ENCODE measurements around the gene FRY.
A peak's percentile ranks its signal among the peaks of the same experiment; 100 is the strongest.

Gene FRY

DNA sequence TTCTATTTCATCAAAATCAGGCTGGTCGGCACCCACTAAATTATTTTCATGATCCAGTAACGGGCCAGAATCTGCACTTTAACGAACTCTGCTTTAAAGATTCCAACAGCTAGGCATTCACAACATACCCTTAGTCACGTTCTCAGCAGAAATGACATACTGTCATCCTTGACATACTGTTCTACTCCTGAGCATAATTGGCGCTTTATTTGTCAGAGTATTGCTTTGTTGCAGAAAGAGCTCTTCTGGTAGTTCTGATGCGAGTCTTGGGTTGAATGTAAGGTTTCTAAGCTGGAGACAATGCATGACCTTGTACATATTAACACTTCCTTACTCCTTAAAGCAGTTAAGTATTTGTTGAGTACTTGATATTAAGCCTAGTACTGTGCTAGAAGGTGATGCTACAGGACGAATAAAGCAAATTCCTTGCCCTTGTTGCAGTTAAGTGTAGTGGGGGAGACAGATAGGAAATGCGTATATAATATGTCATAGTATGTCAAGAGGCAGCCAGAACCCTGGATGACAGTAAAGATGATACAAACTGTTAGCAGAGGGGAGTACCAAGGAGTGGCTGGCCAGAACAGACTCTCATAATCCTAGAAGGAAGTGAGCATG is 32.2 kb downstream of the FRY start:
- H3K4me3 ChIP-seq (ENCODE audit: low read length), result no peak overlapping the region
- DNase-seq (ENCODE audit: low read depth), result no peak
- TF ChIP-seq, protein P1, sequence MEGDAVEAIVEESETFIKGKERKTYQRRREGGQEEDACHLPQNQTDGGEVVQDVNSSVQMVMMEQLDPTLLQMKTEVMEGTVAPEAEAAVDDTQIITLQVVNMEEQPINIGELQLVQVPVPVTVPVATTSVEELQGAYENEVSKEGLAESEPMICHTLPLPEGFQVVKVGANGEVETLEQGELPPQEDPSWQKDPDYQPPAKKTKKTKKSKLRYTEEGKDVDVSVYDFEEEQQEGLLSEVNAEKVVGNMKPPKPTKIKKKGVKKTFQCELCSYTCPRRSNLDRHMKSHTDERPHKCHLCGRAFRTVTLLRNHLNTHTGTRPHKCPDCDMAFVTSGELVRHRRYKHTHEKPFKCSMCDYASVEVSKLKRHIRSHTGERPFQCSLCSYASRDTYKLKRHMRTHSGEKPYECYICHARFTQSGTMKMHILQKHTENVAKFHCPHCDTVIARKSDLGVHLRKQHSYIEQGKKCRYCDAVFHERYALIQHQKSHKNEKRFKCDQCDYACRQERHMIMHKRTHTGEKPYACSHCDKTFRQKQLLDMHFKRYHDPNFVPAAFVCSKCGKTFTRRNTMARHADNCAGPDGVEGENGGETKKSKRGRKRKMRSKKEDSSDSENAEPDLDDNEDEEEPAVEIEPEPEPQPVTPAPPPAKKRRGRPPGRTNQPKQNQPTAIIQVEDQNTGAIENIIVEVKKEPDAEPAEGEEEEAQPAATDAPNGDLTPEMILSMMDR (conservative IDR thresholded peaks at IDR 0.05; ENCODE audit: low read length), result no peak

DNA sequence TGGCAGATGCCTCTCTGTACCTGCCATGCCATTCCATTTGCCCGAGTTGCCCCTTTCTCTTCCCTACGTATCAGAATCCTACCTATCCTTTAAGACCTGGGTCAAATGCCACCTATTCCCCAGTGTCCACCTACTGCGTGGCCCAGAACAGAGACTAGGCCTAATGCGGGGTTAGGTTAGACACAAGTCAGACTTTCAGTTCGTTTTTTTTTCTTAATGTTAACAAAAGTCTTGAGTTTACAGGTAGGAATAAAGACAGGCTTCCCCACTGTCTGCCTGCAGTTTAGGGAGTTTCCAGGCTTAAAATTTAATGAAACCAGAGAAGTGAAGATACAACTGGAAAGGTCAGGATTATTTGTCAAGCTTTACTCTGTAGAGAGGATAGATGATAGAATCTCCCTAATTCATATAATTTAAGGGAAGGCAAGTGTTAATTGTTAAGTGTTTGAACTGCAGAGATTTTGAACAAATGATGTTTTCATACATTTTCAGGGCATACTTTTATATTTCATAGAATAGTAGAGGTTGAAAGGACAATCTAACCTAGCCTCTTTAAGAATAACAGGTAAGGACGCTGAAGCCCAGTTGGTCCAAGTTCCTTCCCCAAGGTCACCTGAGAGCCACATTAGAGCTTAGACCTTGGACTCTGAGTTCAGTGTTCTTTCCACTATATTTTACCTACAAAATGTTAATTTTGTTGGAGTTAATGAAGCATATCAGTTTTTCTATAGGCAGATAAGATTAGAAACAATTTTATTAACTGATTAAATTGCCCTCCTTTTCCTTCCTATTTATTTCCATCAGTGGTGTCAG is 35.8 kb downstream of the FRY start:
- no peak for DNase-seq (ENCODE audit: low read depth)
- TF ChIP-seq, protein P1 (conservative IDR thresholded peaks at IDR 0.05; ENCODE audit: low read length), result no peak
- no peak overlapping the region for H3K4me3 ChIP-seq (ENCODE audit: low read length)

DNA sequence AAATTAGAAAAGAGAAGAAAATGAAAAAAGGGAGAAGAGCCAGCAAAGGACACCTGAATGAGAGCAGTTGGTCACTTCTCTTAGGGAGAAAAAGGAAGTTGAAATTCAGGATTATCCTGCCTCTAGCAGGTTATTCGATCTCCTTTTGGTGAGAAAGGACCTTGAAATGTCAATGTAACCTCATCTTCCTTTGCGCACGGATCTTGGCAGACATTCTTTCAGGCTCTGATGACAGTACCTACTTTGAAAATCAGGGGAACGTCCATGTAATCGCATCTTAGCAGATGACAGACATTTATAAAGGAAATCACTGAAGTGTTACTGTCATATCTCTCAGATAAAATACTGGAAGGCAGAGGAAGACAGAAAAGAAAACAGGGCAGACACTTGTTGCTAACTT is 36.7 kb downstream of the FRY start:
- H3K4me3 ChIP-seq (ENCODE audit: low read length), result no peak overlapping the region
- TF ChIP-seq, protein P1 (conservative IDR thresholded peaks at IDR 0.05; ENCODE audit: low read length), result no peak
- DNase-seq (ENCODE audit: low read depth), result no peak

DNA sequence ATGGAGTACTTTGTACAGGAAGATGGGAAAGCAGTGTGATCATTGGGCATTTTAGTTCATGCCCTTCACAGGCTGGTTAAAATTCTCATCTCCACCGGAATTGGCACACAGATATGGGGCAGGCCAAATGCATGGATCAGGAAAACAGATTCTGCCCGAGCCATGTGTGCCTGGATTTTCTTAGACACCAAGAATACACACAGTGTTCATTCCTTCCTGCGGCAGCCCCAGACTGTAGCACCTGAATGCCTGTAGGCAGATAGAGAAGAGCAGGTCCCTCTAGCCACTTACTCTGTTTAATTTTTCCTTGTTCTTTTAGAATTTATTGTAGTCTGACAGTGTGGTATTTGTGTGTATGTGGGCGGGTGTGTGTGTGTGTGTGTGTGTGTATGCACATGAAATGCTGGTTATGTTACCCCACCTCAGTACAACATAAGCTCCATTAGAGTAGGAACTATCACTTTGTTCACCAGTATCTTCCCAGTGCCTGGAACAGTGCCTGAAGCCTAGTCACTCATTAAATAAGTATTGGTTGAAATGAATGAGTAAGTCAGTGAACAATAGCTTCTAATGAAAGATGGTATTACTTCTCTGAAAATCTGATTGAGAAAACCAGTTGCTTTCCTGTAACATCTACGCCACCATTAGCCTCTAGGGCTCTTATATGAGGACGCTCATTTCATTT is 41.7 kb downstream of the FRY start:
- peak; percentile 10 for DNase-seq (ENCODE audit: low read depth)
- TF ChIP-seq, protein P1 (conservative IDR thresholded peaks at IDR 0.05; ENCODE audit: low read length), result no peak

DNA sequence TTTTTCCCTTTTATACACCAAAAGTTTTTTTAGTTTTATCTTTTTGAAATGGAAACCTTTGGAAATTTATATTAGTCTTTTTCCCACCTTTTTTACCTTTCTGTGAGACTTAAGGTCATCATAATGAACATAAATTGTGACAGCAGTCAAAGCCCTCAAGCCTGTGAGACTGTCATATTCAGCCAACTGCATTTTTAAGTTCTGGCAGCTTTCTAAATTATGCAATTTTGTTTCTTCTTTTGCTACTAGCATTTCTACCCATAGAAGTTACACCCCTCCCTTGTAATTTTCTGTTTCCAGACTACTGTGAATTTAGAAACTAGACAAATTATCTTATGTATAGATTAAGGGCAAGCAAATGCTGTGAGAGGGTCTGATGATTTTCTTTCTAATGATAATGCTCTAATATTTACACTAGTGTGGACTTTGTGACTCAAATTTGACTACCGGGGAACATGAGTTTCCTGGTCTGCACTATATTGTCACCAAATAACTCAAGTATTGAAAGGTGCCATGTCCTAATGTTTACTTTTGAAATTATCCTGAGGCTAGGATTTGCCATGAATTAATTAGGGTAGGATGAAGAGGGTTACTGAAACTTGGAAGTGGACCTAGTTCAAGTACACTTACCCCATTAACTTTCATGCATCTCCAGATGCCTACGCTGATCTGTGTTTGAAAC is 43.7 kb downstream of the FRY start:
- no peak overlapping the region for H3K4me3 ChIP-seq (ENCODE audit: low read length)
- TF ChIP-seq, protein P1 (conservative IDR thresholded peaks at IDR 0.05; ENCODE audit: low read length), result no peak
- DNase-seq (ENCODE audit: low read depth), result no peak

More for the DNA sequence above, 41.7 kb downstream of the FRY start:
- no peak overlapping the region for H3K4me3 ChIP-seq (ENCODE audit: low read length)

DNA sequence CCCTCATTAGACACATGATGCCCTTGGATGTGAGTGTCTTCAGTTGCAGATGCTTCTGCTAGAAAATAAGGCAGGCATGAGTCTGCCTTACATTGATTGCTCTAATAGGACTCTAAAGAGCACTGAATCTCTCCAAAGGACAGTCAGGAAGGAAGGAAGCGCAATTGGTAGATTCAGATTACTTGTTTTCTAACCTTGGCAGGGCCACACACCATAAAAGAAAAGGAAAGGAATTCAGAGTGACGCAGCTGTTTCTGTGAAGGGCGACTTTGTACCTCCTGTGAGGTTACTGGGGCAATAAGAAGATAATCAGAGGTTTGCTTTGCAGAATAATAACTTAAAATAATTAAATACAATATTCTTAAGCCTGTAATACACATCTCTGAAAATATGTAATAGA is 48.0 kb downstream of the FRY start:
- no peak overlapping the region for H3K4me3 ChIP-seq (ENCODE audit: low read length)
- TF ChIP-seq, protein P1 (conservative IDR thresholded peaks at IDR 0.05; ENCODE audit: low read length), result no peak
- no peak for DNase-seq (ENCODE audit: low read depth)
